ENCODE results near the gene AMIGO2.

AMIGO2 gene

DNA sequence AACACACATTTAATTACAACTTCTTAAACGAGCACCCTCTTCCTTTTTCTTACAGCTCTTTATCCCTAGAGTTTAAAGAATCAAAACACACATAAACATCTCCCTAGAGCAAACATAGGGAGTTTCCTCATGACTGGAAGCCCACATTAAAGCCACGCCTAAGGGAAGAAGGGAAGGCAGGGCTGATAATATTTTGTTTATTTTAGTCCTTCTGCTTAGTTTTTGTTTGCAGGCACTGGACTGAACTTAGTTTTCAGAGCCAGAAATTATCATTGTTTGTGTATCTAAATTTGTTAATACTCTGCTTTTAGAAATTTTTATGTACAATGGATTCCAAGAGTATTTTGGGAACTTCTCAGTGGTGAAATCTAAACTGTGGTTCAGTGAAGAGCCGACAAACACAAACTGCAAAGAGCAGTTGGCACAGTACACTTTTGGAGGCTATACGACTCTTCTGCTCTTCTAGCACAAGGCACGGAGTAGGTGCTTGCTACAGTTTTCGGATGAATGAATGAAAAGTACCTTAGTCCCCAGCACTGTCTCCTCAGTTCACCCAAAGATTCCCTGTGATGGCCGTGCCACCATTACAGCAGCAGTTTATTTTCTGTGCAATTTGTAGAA, 17.6 kb upstream of the AMIGO2 start:
- no peak for DNase-seq

- DNase-seq: no peak
Measured at GRCh38 chr12:47095446-47096236, 15.9 kb upstream of the AMIGO2 start.

DNA sequence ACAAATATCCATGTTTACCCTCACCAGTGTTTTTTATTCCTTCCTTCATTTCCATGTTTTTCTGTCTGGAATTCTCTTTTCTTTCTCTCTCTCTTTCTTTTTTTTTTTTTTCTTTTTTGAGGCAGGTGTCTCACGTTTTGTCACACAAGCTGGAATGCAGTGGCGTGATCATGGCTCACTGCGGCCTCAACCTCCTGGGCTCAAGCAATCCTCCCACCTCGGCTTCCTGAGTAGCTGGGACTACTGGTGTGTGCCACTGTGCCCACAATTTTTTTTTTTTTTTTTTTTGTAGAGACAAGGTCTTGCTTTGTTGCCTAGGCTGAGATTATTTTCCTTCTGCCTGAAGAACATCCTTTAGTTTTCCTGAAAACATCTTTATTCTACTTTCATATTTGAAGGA, 15.0 kb upstream of the AMIGO2 start:
- no peak for DNase-seq

DNA sequence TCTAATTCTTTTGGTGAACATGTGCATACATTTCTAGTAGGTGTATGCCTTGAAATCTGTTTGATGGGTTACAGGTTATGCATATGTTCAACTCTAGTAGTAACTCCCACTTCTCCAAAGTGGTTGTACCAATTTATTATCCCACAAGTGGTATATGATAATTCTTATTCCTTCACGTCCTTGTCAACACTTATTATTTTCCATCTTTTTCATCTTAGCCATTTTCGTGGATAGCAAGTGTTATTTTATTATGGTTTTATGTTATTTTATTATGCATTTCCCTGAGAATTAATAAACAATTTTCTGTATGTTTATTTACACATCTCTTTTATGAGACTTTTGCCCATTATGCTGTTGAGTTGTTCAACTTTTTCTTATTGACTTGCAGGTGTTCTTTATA, 11.2 kb upstream of the AMIGO2 start:
- no peak for DNase-seq

DNA sequence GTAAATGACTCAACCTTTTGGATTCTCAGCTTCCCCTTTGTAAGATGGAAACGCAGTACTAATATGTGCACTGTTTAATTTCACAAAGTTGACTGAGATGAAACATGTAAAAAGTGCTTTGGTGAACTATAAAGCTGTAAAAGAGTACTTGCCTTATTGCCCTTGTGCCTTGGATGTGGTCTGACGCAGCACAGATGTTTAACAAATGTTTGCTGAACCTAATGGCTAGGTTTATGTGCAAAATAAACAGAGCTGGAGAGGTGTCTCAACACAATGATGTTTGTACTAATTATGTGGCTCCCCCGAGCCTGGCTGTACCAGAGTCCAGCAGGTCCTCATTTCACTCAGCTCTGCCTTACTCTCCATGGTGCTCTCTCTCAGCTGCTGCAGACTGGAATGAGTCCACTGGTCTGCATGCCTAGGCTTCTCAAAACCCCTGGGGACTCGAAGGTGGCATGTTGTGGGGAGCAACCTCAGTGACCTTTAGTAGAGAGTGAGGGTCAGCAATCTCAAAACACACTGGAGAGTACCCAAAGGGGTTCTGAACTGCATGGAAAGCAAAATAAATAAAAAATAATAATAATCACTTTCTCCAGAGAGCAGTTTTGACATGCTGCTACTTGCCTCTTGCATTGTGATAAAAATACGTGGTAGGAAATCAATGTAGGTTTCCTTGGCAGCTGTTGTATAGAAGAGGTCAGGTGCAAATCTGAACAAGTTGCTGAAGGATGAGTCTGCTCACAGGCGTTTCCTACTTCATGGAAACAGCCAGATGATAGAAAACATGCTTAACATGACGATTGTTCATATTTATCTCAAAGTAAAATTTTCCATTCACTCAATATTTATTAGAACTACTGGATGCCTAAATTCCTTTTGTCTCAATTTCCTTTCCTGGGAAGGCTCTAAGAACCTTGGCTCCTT, 8.5 kb upstream of the AMIGO2 start:
- DNase-seq: no peak

- DNase-seq: no peak
Measured at GRCh38 chr12:47087088-47087688, 7.4 kb upstream of the AMIGO2 start.

DNA sequence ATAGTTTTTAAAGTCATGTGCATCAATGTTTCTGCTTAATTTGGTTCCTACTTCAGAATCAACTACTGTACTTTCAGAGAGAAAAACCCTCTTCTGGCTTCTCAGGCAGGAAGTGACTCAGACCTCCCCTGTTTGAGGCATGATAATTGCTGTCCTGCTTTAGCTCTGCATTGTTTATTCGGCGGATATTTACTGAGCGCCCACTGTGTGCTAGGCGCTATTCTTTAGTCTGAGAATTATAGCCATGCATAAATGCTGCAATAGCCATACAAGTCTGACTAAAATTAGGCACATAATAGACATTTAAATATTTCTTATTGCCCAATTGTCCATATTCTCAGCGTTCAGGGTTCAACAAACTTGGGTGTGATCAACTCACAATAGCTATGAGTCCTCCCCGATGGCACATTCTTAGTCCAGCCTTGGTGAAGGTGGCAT, 6.1 kb upstream of the AMIGO2 start:
- DNase-seq: no peak

- no peak for DNase-seq
Measured at GRCh38 chr12:47084172-47084571, 4.4 kb upstream of the AMIGO2 start.

DNA sequence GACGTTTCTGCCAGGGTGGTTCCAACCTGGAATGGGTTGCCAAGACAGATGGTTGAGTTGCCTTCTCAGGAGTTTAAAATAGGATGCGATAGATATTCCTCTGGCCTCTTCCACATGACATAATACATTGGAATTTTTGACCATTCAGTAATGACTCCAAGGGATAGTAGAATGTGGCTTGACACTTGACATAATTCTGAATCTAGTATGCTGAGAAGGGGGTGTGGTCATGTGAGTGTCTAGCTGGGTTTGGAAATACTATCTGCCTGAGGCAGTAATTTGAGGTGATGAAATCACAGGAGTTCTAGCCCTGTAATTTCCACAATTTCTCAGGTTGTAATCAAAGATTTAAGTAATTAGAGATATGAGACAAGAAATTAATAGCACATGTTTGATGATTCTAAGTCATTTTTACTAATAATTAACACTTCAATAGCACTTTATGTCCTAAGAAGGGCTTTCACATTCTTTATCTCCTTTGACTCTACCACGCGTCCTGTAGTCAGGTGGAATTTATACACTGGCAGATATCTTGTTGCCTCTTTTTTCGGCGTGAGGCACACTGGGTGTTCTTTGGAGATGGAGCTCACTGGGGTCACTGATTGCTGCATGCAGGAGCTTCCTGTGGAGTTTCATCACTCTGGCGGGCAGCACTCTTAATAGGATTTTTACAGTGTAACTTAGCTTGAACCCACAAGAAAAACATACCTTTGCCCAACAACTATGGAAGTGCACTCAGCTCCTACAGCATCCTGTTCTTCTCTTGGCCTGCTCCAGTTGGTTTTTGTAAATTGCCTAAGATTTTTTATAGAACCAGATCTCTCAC, 3.2 kb upstream of the AMIGO2 start:
- no peak for DNase-seq

DNA sequence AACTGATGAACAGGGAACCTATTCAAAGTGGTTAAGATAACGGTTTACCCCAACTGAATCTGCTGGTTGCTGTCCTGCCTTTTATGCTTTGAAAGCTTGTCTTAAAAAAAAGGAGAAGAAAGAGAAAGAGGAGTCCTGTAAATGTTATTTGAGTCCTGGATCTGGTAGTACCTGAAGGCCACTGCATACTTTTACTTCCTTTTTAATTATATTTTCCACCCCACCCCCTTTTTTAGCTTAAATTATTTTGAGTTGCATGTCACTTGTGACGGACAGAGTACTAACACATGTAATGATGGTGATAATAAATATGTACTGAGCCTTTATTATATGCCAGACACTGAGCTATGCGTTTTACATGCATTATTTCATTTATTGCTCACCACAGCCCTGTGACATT, 2.5 kb upstream of the AMIGO2 start:
- DNase-seq: no peak

GRCh38 chr12:47080725-47081502, 1.2 kb upstream of the AMIGO2 start:
- DNase-seq: no peak

- no peak for DNase-seq
Measured at GRCh38 chr12:47079981-47080724, 394 bp upstream of the AMIGO2 start.

GRCh38 chr12:47078733-47079467, 859 bp downstream of the AMIGO2 start:
- no peak for DNase-seq

- DNase-seq: no peak
Measured at GRCh38 chr12:47078086-47078395, 1.7 kb downstream of the AMIGO2 start.

- DNase-seq: no peak
Measured at GRCh38 chr12:47077206-47078085, 2.3 kb downstream of the AMIGO2 start.

DNA sequence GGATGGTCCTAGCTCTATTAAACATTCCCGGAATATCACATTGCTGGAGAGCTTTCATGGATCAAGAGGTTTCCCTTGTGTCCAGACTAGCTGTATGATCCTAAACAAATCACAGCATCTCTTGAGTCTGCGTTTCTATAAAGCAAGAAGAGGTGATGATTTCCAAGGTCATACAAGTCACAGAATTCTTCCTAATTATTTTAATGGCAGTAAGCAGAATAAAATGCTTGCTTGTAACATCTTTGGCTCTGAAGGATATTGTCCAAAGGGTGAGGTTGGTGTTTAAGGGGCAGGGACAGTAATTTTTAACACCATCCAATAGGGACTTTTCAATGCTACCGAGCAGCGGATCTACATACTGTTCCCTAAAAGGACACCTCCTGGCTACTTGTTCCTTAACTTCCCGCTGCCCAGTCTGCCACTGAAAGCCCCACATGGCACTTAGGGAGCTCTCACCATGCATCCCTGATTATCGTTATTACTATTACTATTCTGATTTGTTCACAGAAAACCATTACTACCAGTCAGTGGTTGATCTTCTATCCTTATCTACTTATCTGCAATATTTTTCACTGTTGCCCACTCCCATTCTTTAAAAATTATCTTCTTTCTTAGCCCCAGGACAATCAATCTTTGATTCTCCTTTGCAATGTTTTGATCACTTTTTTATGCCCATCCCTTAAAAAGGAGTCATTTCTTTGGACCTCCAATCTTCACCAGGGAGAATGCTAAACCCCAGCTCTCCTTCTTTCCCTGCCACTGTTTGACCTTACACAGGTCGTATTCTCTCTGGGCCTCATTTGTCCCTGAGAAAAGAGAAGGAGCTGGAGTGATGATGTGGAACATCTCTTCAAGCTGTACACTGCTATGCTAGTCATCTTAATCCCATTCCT, 4.3 kb downstream of the AMIGO2 start:
- DNase-seq: no peak

- DNase-seq: no peak
Measured at GRCh38 chr12:47074757-47075156, 5.0 kb downstream of the AMIGO2 start.

GRCh38 chr12:47073951-47074350, 5.8 kb downstream of the AMIGO2 start:
- DNase-seq: no peak

Data from NCI-H1048 (cell line).